ENCODE measurements around the gene GFRA1. TPM values are rescaled to one million over a fixed set of nuclear protein-coding genes. Genes with fewer than 3 reads are reported as not detected.

The GFRA1 gene
- total and polyA plus RNA-seq, 2 donors (not counting 3 experiments of a cell fraction or from before 2014, with no cell fraction given): 0.22 to 0.88 TPM

GRCh38 chr10:116120688-116121455, 152.1 kb downstream of the GFRA1 start:
- TF ChIP-seq MAX (IDR thresholded peaks at IDR 0.05; ENCODE audit: insufficient read depth, insufficient read length): no peak
- no peak for TF ChIP-seq JUN (IDR thresholded peaks at IDR 0.05; ENCODE audit: borderline replicate concordance, insufficient read depth, insufficient read length, low read depth)
- no peak for TF ChIP-seq CTCF (IDR thresholded peaks at IDR 0.05; ENCODE audit: extremely low read depth in 1 of 2, insufficient read depth in 1 of 2, low read depth in 1 of 2, low read length in 2 of 2)
- no peak for TF ChIP-seq POLR2A (IDR thresholded peaks at IDR 0.05; ENCODE audit: low read depth, low read length)
- TF ChIP-seq GATA2 (IDR thresholded peaks at IDR 0.05; ENCODE audit: insufficient read depth, insufficient read length, low read depth, low read length): no peak
- TF ChIP-seq FOS (IDR thresholded peaks at IDR 0.05; ENCODE audit: borderline replicate concordance, insufficient read depth, low read length): no peak
- TF ChIP-seq MYC (IDR thresholded peaks at IDR 0.05; ENCODE audit: low read depth, low read length): no peak
- no peak for TF ChIP-seq POLR2AphosphoS5 (IDR thresholded peaks at IDR 0.05; ENCODE audit: insufficient read depth, low read depth, low read length)
- no peak for TF ChIP-seq EZH2 (IDR thresholded peaks at IDR 0.05; ENCODE audit: borderline replicate concordance, low read depth, low read length, severe bottlenecking)
- BruUV-seq (replicated peaks): no TSS peak
- no peak overlapping the region for H3K27ac ChIP-seq (ENCODE audit: insufficient read depth, low read depth, low read length)
- H3K4me2 ChIP-seq (ENCODE audit: insufficient read depth, low read length): no peak overlapping the region
- DNase-seq (ENCODE audit: low read depth, low spot score) (no peak), FAIRE-seq (no peak)
- no peaks in the 10 kb centered on the region for H3K27me3 ChIP-seq (ENCODE audit: control insufficient read depth in 2 of 2, insufficient read depth in 2 of 2, low read length in 2 of 2)
- no peaks in the 10 kb centered on the region for H3K36me3 ChIP-seq (ENCODE audit: control insufficient read depth in 2 of 2, extremely low read depth in 1 of 2, insufficient read depth in 2 of 2, low read length in 2 of 2)
- H3K9me3 ChIP-seq (replicated peaks; ENCODE audit: control insufficient read depth, insufficient read depth, low read length): no peaks in the 10 kb centered on the region
- H3K79me2 ChIP-seq (ENCODE audit: control insufficient read depth, insufficient read depth, low read length): no peaks in the 10 kb centered on the region
- no peaks in the 10 kb centered on the region for H4K20me1 ChIP-seq (replicated peaks; ENCODE audit: control insufficient read depth, extremely low read depth, insufficient read depth, low read length)
- no peak overlapping the region for H3K9ac ChIP-seq (replicated peaks; ENCODE audit: extremely low read depth, insufficient read depth, low read length)
- no peak overlapping the region for H3K4me3 ChIP-seq (replicated peaks in 1 of 3; ENCODE audit: insufficient read depth in 1 of 3, low read depth in 1 of 3, low read length in 3 of 3)
- no peak overlapping the region for H2AFZ ChIP-seq (ENCODE audit: low read depth, low read length)
- ChIA-PET CTCF (no interaction called here), POLR2A (no interaction called here)
- dilution Hi-C loops (cut with MboI; ENCODE audit: extremely low pct_ligation_motif_present, low sequenced_read_pairs) (no loop called here), intact Hi-C loops (cut with micrococcal nuclease) (loop anchor here (1.0 kb wide), 1 partner anchor 322 kb away; no protein-coding TSS in a partner anchor)
- H3K9me1 ChIP-seq (replicated peaks; ENCODE audit: control insufficient read depth, extremely low read depth, insufficient read depth, low read length): no peaks in the 10 kb centered on the region
- no peaks in the 10 kb centered on the region for H3K4me1 ChIP-seq (ENCODE audit: control insufficient read depth, extremely low read depth, insufficient read depth, low read length)
